ENCODE results near the gene CELA3A.
A peak's percentile ranks its signal among the peaks of the same experiment; 100 is the strongest.
"Not testable (repeated sequence)": the region's sequence is repeated elsewhere in the genome, so short reads cannot be mapped to it uniquely, and the experiment has no call there.

CELA3A gene

GRCh38 chr1:22014575-22015206 lies 13.2 kb downstream of the CELA3A start:
- DNase-seq (ENCODE audit: low spot score) = not testable (repeated sequence)

- DNase-seq (ENCODE audit: low spot score) = peak; percentile 16
These were observed 17.4 kb downstream of the CELA3A start for GRCh38 chr1:22018583-22019559.

- DNase-seq (ENCODE audit: low spot score) = no peak
These were observed 19.6 kb downstream of the CELA3A start for GRCh38 chr1:22021061-22021460.

- peak; percentile 81 for DNase-seq (ENCODE audit: low spot score)
These were observed 23.3 kb downstream of the CELA3A start for GRCh38 chr1:22024485-22025367.

- DNase-seq (ENCODE audit: low spot score) = peak; percentile 91
These were observed 24.1 kb downstream of the CELA3A start for GRCh38 chr1:22025368-22026155.

GRCh38 chr1:22026924-22027289 lies 25.4 kb downstream of the CELA3A start:
- no peak for DNase-seq (ENCODE audit: low spot score)

- DNase-seq (ENCODE audit: low spot score) = no peak
These were observed 28.6 kb downstream of the CELA3A start for GRCh38 chr1:22030057-22030456.

- DNase-seq (ENCODE audit: low spot score) = no peak
These were observed 29.0 kb downstream of the CELA3A start for GRCh38 chr1:22030473-22030872.

- DNase-seq (ENCODE audit: low spot score) = peak; percentile 84
These were observed 29.9 kb downstream of the CELA3A start for GRCh38 chr1:22031214-22031962.

GRCh38 chr1:22034834-22035233 lies 33.4 kb downstream of the CELA3A start:
- not testable (repeated sequence) for DNase-seq (ENCODE audit: low spot score)

GRCh38 chr1:22037520-22037919 lies 36.1 kb downstream of the CELA3A start:
- no peak for DNase-seq (ENCODE audit: low spot score)

GRCh38 chr1:22038036-22038435 lies 36.6 kb downstream of the CELA3A start:
- no peak for DNase-seq (ENCODE audit: low spot score)

- no peak for DNase-seq (ENCODE audit: low spot score)
These were observed 38.3 kb downstream of the CELA3A start for GRCh38 chr1:22039594-22040285.

- no peak for DNase-seq (ENCODE audit: low spot score)
These were observed 38.8 kb downstream of the CELA3A start for GRCh38 chr1:22040286-22040623.

GRCh38 chr1:22041505-22041904 lies 40.0 kb downstream of the CELA3A start:
- DNase-seq (ENCODE audit: low spot score) = no peak

GRCh38 chr1:22043198-22043769 lies 41.8 kb downstream of the CELA3A start:
- DNase-seq (ENCODE audit: low spot score) = no peak

GRCh38 chr1:22044690-22045420 lies 43.4 kb downstream of the CELA3A start:
- DNase-seq (ENCODE audit: low spot score) = no peak

GRCh38 chr1:22045604-22046228 lies 44.3 kb downstream of the CELA3A start:
- no peak for DNase-seq (ENCODE audit: low spot score)

All from SK-N-DZ (cell line).